CD8-positive, alpha-beta memory T cell (primary cell): ENCODE data around the gene MRI1. TPM values are rescaled to one million over a fixed set of nuclear protein-coding genes. Genes with fewer than 3 reads are reported as not detected.
"Not testable (repeated sequence)": the region's sequence is repeated elsewhere in the genome, so short reads cannot be mapped to it uniquely, and the experiment has no call there.

Experiments used
- CTCF ChIA-PET: fragments of 350-600 bp; sonication (Branson Sonifier 250); formaldehyde crosslinking; loops from one replicate; lab custom pipeline; 2021; ENCODE audit warnings: antibody characterized with exemption; lab: Charles Lee
- POLR2A ChIA-PET: fragments of 350-600 bp; sonication (Branson Sonifier 250); formaldehyde crosslinking; loops from one replicate; lab custom pipeline; 2021; ENCODE audit warnings: antibody characterized with exemption; lab: Charles Lee
- DNase-seq, 5 donors: peaks; one replicate each; pipeline versions ENCODE4 v3.0.0 to v3.0.0-alpha.2; 2020 to 2022; ENCODE audit warnings: mixed read lengths in 1 of 5
- H3K27ac ChIP-seq: one replicate; pipeline ENCODE4 v1.7.0; 2013; ENCODE audit warnings: low read depth, mild to moderate bottlenecking, low read length, moderate library complexity
- H3K27me3 ChIP-seq: 2 replicates; pipeline ENCODE4 v1.7.0; 2013; ENCODE audit warnings: low read length, mild to moderate bottlenecking; ENCODE audit not compliant: insufficient read depth, poor library complexity, severe bottlenecking
- H3K36me3 ChIP-seq: 2 replicates; pipeline ENCODE4 v1.7.0; 2013; ENCODE audit warnings: mild to moderate bottlenecking, low read length, moderate library complexity; ENCODE audit not compliant: insufficient read depth
- H3K4me1 ChIP-seq: 2 replicates; pipeline ENCODE4 v1.7.0; 2013; ENCODE audit warnings: mild to moderate bottlenecking, low read length, moderate library complexity; ENCODE audit not compliant: insufficient read depth
- H3K4me3 ChIP-seq: 2 replicates; pipeline ENCODE4 v1.7.0; 2013; ENCODE audit warnings: mild to moderate bottlenecking, low read length
- H3K9me3 ChIP-seq: 2 replicates; pipeline ENCODE4 v1.7.0; 2013; ENCODE audit warnings: mild to moderate bottlenecking, low read length
- H3K27ac Mint-ChIP-seq, 8 donors: one replicate each; pipeline ENCODE4 v1.8.0; 2020 to 2021; ENCODE audit warnings: mixed read lengths in 8 of 8, mild to moderate bottlenecking in 6 of 8, inconsistent platforms in 3 of 8, moderate library complexity in 3 of 8
- H3K27me3 Mint-ChIP-seq, 2 donors: one replicate each; pipeline ENCODE4 v1.8.0; 2020 to 2021; ENCODE audit warnings: mixed read lengths in 2 of 2, mild to moderate bottlenecking in 1 of 2, moderate library complexity in 1 of 2
- H3K36me3 Mint-ChIP-seq, 3 donors: one replicate each; pipeline ENCODE4 v1.8.0; 2020 to 2021; ENCODE audit warnings: mixed read lengths in 3 of 3, inconsistent platforms in 1 of 3, mild to moderate bottlenecking in 1 of 3
- H3K4me1 Mint-ChIP-seq, 3 donors: one replicate each; pipeline ENCODE4 v1.8.0; 2020 to 2021; ENCODE audit warnings: mixed read lengths in 3 of 3, inconsistent platforms in 1 of 3, mild to moderate bottlenecking in 1 of 3
- H3K4me3 Mint-ChIP-seq, 7 donors: one replicate each; pipeline ENCODE4 v1.8.0; 2020 to 2021; ENCODE audit warnings: mixed read lengths in 7 of 7, mild to moderate bottlenecking in 6 of 7, moderate library complexity in 4 of 7, inconsistent platforms in 2 of 7
- H3K9me3 Mint-ChIP-seq, 5 donors: one replicate each; pipeline ENCODE4 v1.8.0; 2020 to 2022; ENCODE audit warnings: mixed read lengths in 5 of 5, mild to moderate bottlenecking in 3 of 5, moderate library complexity in 2 of 5, inconsistent platforms in 1 of 5
- polyA plus RNA-seq: library from polyadenylated mRNA; unstranded; fragments of 300-500 nt; fragmentation: Illumina TruSeq; gene quantifications from one replicate; pipeline ENCODE4 v1.2.3, GENCODE V29; 2021
- total RNA-seq, 2 experiments: library from RNA; stranded (reverse); gene quantifications; one replicate each; pipeline ENCODE4 v1.2.3, GENCODE V29; 2021

Gene MRI1
- total and polyA plus RNA-seq, 3 experiments from 2014 or later = 19.0 to 43.5 (median 42.4) TPM

DNA sequence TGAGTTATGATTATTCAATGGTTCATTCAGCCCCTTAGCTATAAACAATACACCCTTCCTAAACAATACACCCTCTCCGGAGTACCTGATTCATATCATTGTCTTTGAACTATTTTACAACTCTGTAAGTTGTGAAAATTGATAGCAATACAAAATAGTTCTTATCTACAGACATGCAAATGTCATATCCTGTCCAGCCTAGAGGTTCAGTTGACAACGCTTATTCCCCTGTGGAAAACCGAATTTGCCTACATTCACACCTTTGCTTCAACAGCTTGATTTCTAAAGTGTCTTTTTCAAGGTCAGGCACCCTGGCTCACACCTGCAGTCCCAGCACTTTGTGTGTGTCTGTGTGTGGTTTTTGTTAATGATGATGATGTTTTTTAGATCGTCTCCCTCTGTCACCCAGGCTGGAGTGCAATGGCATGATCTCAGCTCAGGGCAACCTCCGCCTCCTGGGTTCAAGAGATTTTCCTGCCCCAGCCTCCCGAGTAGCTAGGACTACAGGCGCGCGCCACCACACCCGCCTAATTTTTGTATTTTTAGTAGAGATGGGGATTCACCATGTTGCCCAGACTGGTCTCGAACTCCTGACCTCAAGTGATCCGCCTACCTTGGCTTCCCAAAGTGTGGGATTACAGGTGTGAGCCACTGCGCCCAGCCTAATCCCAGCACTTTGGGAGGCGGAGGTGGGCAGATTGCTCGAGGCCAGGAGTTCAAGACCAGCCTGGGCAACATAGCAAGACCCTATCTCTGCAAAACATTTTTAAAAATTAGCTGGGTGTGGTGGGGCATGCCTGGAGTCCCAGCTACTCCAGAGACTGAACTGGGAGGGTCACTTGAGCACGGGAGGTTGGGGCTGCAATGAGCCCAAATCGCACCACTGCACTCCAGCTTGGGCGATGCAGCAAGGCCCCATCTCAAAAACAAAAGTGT is 19.5 kb downstream of the MRI1 start:
- no peaks in the 10 kb centered on the region for H3K27me3 Mint-ChIP-seq
- H3K27ac ChIP-seq = no peak overlapping the region
- no peaks in the 10 kb centered on the region for H3K9me3 ChIP-seq
- no peaks in the 10 kb centered on the region for H3K27me3 ChIP-seq
- peaks cover 32% of the 10 kb centered on the region for H3K4me1 ChIP-seq
- H3K36me3 ChIP-seq = peaks cover 6% of the 10 kb centered on the region
- H3K27ac Mint-ChIP-seq = peak overlapping the region in 2 of 8 donors; percentile 29 to 82
- H3K9me3 Mint-ChIP-seq = no peaks in the 10 kb centered on the region
- H3K4me3 Mint-ChIP-seq = peak overlapping the region in 1 of 7 donors; percentile 50
- H3K4me1 Mint-ChIP-seq = peaks cover 18 to 34% (median 21%) of the 10 kb centered on the region in 3 donors
- no peak for DNase-seq
- ChIA-PET POLR2A (interaction anchor here (0.6 to 1.6 kb wide), 2 partner anchors 78 to 81 kb away, joined by 3 to 13 read pairs; no protein-coding TSS in a partner anchor), CTCF (interaction anchor here (0.7 to 12.6 kb wide), 14 partner anchors 9 to 97 kb away, joined by 3 to 219 read pairs (median 4); partner anchors contain the start of genes C19orf53, MRI1 and NANOS3)
- H3K36me3 Mint-ChIP-seq = peaks cover 0 to 9% (median 3%) of the 10 kb centered on the region in 3 donors
- H3K4me3 ChIP-seq = no peak overlapping the region

DNA sequence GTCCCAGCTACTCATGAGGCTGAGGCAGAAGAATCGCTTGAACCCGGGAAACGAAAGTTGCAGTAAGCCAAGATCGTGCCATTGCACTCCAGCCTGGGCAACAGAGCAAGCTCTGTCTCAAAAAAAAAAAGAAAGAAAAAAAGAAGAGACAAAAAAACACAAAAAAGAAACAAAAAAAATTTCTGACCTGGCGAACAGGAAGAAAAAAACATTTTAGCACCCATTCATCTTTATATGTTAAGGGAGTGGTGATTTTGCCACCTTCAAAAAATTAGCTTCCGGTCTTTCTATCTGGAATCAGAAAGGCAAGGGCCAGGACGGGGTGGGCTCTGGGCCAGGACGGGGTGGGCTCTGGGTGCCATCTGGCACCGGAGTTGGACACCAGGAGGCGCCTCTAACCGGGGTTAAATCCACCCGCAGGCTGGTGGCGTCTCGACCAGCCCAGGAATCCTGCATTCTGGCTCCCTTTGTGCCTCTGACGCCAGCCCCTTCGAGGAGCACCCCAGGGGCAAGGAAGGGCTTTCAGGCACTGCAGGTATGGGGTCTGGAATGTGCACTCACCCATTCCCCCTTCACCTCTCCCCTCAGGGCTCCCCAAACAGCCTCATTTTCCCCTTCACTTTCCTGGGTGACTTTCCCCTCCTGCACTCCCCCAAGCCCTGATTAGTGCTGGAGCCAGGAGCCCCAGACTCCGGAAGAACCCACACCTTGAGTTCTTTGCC is 20.6 kb downstream of the MRI1 start:
- H3K9me3 Mint-ChIP-seq = no peaks in the 10 kb centered on the region
- H3K27ac Mint-ChIP-seq = peak overlapping the region in 6 of 8 donors; percentile 24 to 88 (median 76)
- CTCF ChIA-PET = interaction anchor here (0.7 to 12.6 kb wide), 15 partner anchors 10 to 96 kb away, joined by 3 to 219 read pairs (median 3); partner anchors contain the start of genes C19orf53, MRI1 and NANOS3
- Histone ChIP-seq H3K9me3 (no peaks in the 10 kb centered on the region), H3K4me1 (peaks cover 40% of the 10 kb centered on the region), H3K27ac (no peak overlapping the region), H3K36me3 (no peaks in the 10 kb centered on the region), H3K4me3 (no peak overlapping the region), H3K27me3 (no peaks in the 10 kb centered on the region)
- peaks cover 24 to 42% (median 28%) of the 10 kb centered on the region in 3 donors for H3K4me1 Mint-ChIP-seq
- H3K4me3 Mint-ChIP-seq = peak overlapping the region; percentile 9 to 60 (median 42)
- POLR2A ChIA-PET = interaction anchor here (0.6 to 1.6 kb wide), 2 partner anchors 33 to 77 kb away, joined by 4 to 13 read pairs; no protein-coding TSS in a partner anchor
- peak; percentile 59 to 82 (median 62) for DNase-seq
- no peaks in the 10 kb centered on the region for H3K27me3 Mint-ChIP-seq
- peaks cover 0 to 2% (median 0%) of the 10 kb centered on the region in 3 donors for H3K36me3 Mint-ChIP-seq

GRCh38 chr19:13788991-13789390 is 24.7 kb downstream of the MRI1 start:
- H3K36me3 ChIP-seq = no peaks in the 10 kb centered on the region
- H3K4me3 ChIP-seq = peak overlapping the region; percentile 47
- H3K27ac Mint-ChIP-seq = peak overlapping the region; percentile 86 to 100 (median 97)
- H3K27ac ChIP-seq = no peak overlapping the region
- H3K27me3 Mint-ChIP-seq = peaks cover 0 to 2% of the 10 kb centered on the region in 2 donors
- peaks cover 45% of the 10 kb centered on the region for H3K4me1 ChIP-seq
- DNase-seq = peak in 4 of 5 donors; percentile 28 to 69 (median 42)
- H3K9me3 ChIP-seq = no peaks in the 10 kb centered on the region
- ChIA-PET CTCF (interaction anchor here (0.5 to 12.6 kb wide), 8 partner anchors 11 to 182 kb away, joined by 3 to 219 read pairs (median 4); no protein-coding TSS in a partner anchor), POLR2A (interaction anchor here (0.6 to 5.4 kb wide), 5 partner anchors 14 to 76 kb away, joined by 3 to 39 read pairs (median 20); no protein-coding TSS in a partner anchor)
- H3K9me3 Mint-ChIP-seq = no peaks in the 10 kb centered on the region
- H3K27me3 ChIP-seq = no peaks in the 10 kb centered on the region
- peak overlapping the region; percentile 39 to 87 (median 68) for H3K4me3 Mint-ChIP-seq
- H3K36me3 Mint-ChIP-seq = peaks cover 0 to 2% (median 0%) of the 10 kb centered on the region in 3 donors
- H3K4me1 Mint-ChIP-seq = peaks cover 33 to 51% (median 36%) of the 10 kb centered on the region in 3 donors

GRCh38 chr19:13790354-13790753 is 26.0 kb downstream of the MRI1 start:
- H3K4me1 ChIP-seq = peaks cover 38% of the 10 kb centered on the region
- ChIA-PET POLR2A (interaction anchor here (0.6 to 5.4 kb wide), 2 partner anchors 57 to 584 kb away, joined by 5 to 39 read pairs; no protein-coding TSS in a partner anchor), CTCF (interaction anchor here (4.0 to 12.6 kb wide), 2 partner anchors 48 to 72 kb away, joined by 31 to 219 read pairs; no protein-coding TSS in a partner anchor)
- Mint-ChIP-seq H3K27ac (peak overlapping the region; percentile 93 to 100 (median 99)), H3K27me3 (peaks cover 0 to 2% of the 10 kb centered on the region in 2 donors), H3K36me3 (peaks cover 0 to 5% (median 0%) of the 10 kb centered on the region in 3 donors), H3K4me3 (peak overlapping the region; percentile 69 to 89 (median 79)), H3K4me1 (peaks cover 36 to 56% (median 38%) of the 10 kb centered on the region in 3 donors), H3K9me3 (no peaks in the 10 kb centered on the region)
- H3K27ac ChIP-seq = peak overlapping the region; percentile 49
- DNase-seq = peak in 4 of 5 donors; percentile 42 to 81 (median 61)
- H3K4me3 ChIP-seq = no peak overlapping the region
- no peaks in the 10 kb centered on the region for H3K27me3 ChIP-seq
- H3K36me3 ChIP-seq = no peaks in the 10 kb centered on the region
- no peaks in the 10 kb centered on the region for H3K9me3 ChIP-seq

GRCh38 chr19:13793317-13793716 is 29.0 kb downstream of the MRI1 start:
- POLR2A ChIA-PET = interaction anchor here (0.7 to 1.9 kb wide), 2 partner anchors 19 to 725 kb away, joined by 5 to 6 read pairs; partner anchors contain the start of genes C19orf53 and DNAJB1
- peaks cover 38 to 59% (median 42%) of the 10 kb centered on the region in 3 donors for H3K4me1 Mint-ChIP-seq
- peak overlapping the region in 2 of 7 donors; percentile 93 to 98 for H3K4me3 Mint-ChIP-seq
- H3K4me3 ChIP-seq, H3K9me3 Mint-ChIP-seq, H3K36me3 ChIP-seq, DNase-seq, H3K27ac ChIP-seq, H3K9me3 ChIP-seq, H3K36me3 Mint-ChIP-seq, H3K27me3 ChIP-seq, H3K27me3 Mint-ChIP-seq: not testable (repeated sequence)
- peaks cover 37% of the 10 kb centered on the region for H3K4me1 ChIP-seq
- peak overlapping the region in 2 of 8 donors; percentile 37 to 96 for H3K27ac Mint-ChIP-seq
- CTCF ChIA-PET = interaction anchor here (2.4 to 3.7 kb wide), 3 partner anchors 19 to 69 kb away, joined by 7 to 41 read pairs (median 9); partner anchors contain the start of gene C19orf53

DNA sequence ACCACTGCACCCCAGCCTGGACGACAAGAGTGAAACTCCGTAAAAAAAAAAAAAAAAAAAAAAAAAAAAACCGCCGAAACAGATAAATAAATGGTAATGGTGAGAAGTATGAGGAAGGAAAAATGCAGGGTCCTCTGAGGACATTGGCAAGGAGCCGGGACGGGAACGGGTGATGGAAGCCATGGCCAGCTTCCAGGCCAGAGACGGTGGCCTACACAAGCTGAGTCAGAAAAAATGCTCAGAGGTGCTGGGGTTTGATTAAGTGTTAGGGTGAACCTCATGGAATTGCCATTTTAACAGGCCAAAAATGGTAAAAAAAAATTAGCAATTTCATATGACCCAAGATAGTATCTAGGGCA is 30.1 kb downstream of the MRI1 start:
- peak overlapping the region; percentile 62 for H3K4me3 ChIP-seq
- no peak for DNase-seq
- H3K9me3 ChIP-seq = no peaks in the 10 kb centered on the region
- H3K36me3 ChIP-seq = no peaks in the 10 kb centered on the region
- no peaks in the 10 kb centered on the region for H3K27me3 ChIP-seq
- peak overlapping the region; percentile 93 to 98 (median 96) for H3K4me3 Mint-ChIP-seq
- H3K36me3 Mint-ChIP-seq = peaks cover 0 to 4% (median 0%) of the 10 kb centered on the region in 3 donors
- H3K27ac Mint-ChIP-seq = peak overlapping the region; percentile 94 to 97 (median 95)
- peaks cover 30 to 49% (median 33%) of the 10 kb centered on the region in 3 donors for H3K4me1 Mint-ChIP-seq
- H3K9me3 Mint-ChIP-seq = no peaks in the 10 kb centered on the region
- H3K27ac ChIP-seq = peak overlapping the region; percentile 73
- peaks cover 0 to 2% of the 10 kb centered on the region in 2 donors for H3K27me3 Mint-ChIP-seq
- CTCF ChIA-PET = interaction anchor here (0.7 to 3.7 kb wide), 6 partner anchors 8 to 68 kb away, joined by 3 to 41 read pairs (median 6); partner anchors contain the start of gene C19orf53
- peaks cover 27% of the 10 kb centered on the region for H3K4me1 ChIP-seq
- POLR2A ChIA-PET = interaction anchor here (1.9 to 2.1 kb wide), 2 partner anchors 20 to 30 kb away, joined by 6 read pairs; partner anchors contain the start of genes C19orf53 and MRI1
